K562 (cell line): ENCODE measurements around the gene ZFYVE21. TPM values are rescaled to one million over a fixed set of nuclear protein-coding genes. Genes with fewer than 3 reads are reported as not detected.

Experiments
- BHLHE40 ChIP-seq: IDR thresholded peaks from 2 replicates; pipeline ENCODE4 v1.6.1; 2011; ENCODE audit warnings: low read length, improper control_type of control experiment
- CEBPB ChIP-seq: fragments of 450-650 bp; IDR thresholded peaks from 2 replicates; pipeline ENCODE4 v1.6.1; 2016; ENCODE audit warnings: missing genetic modification characterization, missing compliant biosample characterization
- CEBPG ChIP-seq, 3 experiments: fragments of 200-800 bp in 1 of 3; sonication (Bioruptor generic) in 1 of 3; sonication (generic) in 1 of 3; formaldehyde crosslinking in 1 of 3; IDR thresholded peaks in 2 of 3; conservative IDR thresholded peaks in 1 of 3; 2 replicates each; pipeline versions ENCODE4 v1.6.1 to v1.8.0; 2016 to 2022; ENCODE audit warnings: missing compliant biosample characterization in 2 of 3, missing genetic modification characterization in 2 of 3, mild to moderate bottlenecking in 1 of 3, missing genetic modification reagents in 1 of 3
- ETS2 ChIP-seq: IDR thresholded peaks from 2 replicates; pipeline ENCODE4 v1.6.1; 2016; ENCODE audit warnings: borderline replicate concordance, missing genetic modification characterization, mild to moderate bottlenecking, moderate library complexity, missing compliant biosample characterization; ENCODE audit not compliant: poor library complexity, severe bottlenecking
- L3MBTL2 ChIP-seq: fragments of 450-650 bp; IDR thresholded peaks from 2 replicates; pipeline ENCODE4 v1.6.1; 2016; ENCODE audit warnings: mild to moderate bottlenecking, moderate library complexity
- MEIS2 ChIP-seq: fragments of 450-650 bp; IDR thresholded peaks from 2 replicates; pipeline ENCODE4 v1.6.1; 2014; ENCODE audit warnings: mild to moderate bottlenecking; ENCODE audit not compliant: partially characterized antibody
- MTA3 ChIP-seq: fragments of 450-650 bp; formaldehyde crosslinking; IDR thresholded peaks from 2 replicates; pipeline ENCODE4 v1.6.1; 2017; ENCODE audit warnings: mild to moderate bottlenecking, borderline replicate concordance
- NFYB ChIP-seq: IDR thresholded peaks from 2 replicates; pipeline ENCODE4 v1.6.1; 2011; ENCODE audit warnings: mild to moderate bottlenecking, moderate library complexity; ENCODE audit not compliant: insufficient read length; ENCODE audit errors: extremely low read depth
- ZNF668 ChIP-seq: fragments of 250-450 bp; sonication (Bioruptor Pico); IDR thresholded peaks from 2 replicates; pipeline ENCODE4 v1.8.0; 2022; ENCODE audit warnings: mild to moderate bottlenecking, inconsistent platforms
- polyA plus RNA-seq, 8 experiments: library from polyadenylated mRNA; depleted of rRNA in 4 of 8; stranded (reverse) in 5 of 8; unstranded in 3 of 8; fragments of >200 nt; fragmentation: Nextera tagmentation in 2 of 8; fragmentation: Illumina TruSeq in 1 of 8; extraction: Ambion mirVana in 2 of 8; extraction: Trizol in 1 of 8; gene quantifications; 2 replicates each; pipeline versions ENCODE4 v1.2.1 to v1.2.3, GENCODE V29; 2011 to 2014; ENCODE audit warnings: inconsistent platforms in 1 of 8, missing spikeins in 1 of 8
- total RNA-seq, 7 experiments: library from RNA; depleted of rRNA in 6 of 7; stranded (reverse); fragments of >200 nt in 6 of 7; fragmentation: Illumina TruSeq in 2 of 7; extraction: Trizol in 2 of 7; gene quantifications; 2 replicates each; pipeline versions ENCODE4 v1.2.1 to v1.2.3, GENCODE V29; 2011 to 2021; ENCODE audit warnings: low replicate concordance in 1 of 7
- TF ChIP-seq, protein P1 (sequence below): fragments of 150-350 bp; IDR thresholded peaks from 2 replicates; pipeline ENCODE4 v1.6.1; 2014; ENCODE audit warnings: low read depth, mild to moderate bottlenecking, low read length, borderline replicate concordance
- TF ChIP-seq, protein P2 (sequence below): fragments of 450-650 bp; IDR thresholded peaks from 2 replicates; pipeline ENCODE4 v1.6.1; 2016
- TF ChIP-seq, protein P3 (sequence below): sonication (generic); formaldehyde crosslinking; IDR thresholded peaks from 2 replicates; pipeline ENCODE4 v1.9.0; 2022; ENCODE audit warnings: mild to moderate bottlenecking, missing genetic modification reagents
- TF ChIP-seq, protein P4 (sequence below), 2 experiments: IDR thresholded peaks in 1 of 2; conservative IDR thresholded peaks in 1 of 2; 2 replicates each; pipeline ENCODE4 v1.6.1; 2016; ENCODE audit warnings: low read depth in 2 of 2, mild to moderate bottlenecking in 1 of 2, missing compliant biosample characterization in 1 of 2, missing genetic modification characterization in 1 of 2, moderate library complexity in 1 of 2
- TF ChIP-seq, protein P5 (sequence below): sonication (generic); formaldehyde crosslinking; IDR thresholded peaks from 2 replicates; pipeline ENCODE4 v1.9.0; 2022; ENCODE audit warnings: mild to moderate bottlenecking, missing genetic modification reagents
- TF ChIP-seq, protein P6 (sequence below): fragments of 450-650 bp; IDR thresholded peaks from 2 replicates; pipeline ENCODE4 v1.6.1; 2017; ENCODE audit warnings: mild to moderate bottlenecking, moderate library complexity

ZFYVE21 gene
- total and polyA plus RNA-seq, 9 of the 15 experiments (the other 6 are each of a cell fraction or from before 2014, with no cell fraction given): 0.90 to 23.1 (median 15.6) TPM

DNA sequence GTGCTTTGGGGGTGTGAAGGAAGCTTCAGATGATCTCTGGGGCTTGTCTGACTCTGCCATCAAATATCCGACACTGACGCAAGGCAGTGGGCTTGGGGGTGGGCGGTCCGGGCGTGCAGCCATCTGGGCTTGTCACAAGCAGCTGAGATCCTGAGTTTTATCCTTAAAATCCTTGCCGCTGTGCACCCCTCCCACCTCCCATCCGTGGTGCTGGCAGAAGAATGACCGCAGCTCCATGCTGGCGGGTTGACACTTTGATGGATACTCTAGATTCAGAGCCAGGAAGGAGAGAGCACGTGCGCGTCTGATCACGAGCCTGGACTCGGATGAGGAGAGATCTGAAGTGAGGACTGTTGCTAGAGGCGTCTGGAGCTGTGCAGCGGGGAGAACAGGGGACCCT is 3.0 kb downstream of the ZFYVE21 start (continued):
- TF ChIP-seq, protein P1, sequence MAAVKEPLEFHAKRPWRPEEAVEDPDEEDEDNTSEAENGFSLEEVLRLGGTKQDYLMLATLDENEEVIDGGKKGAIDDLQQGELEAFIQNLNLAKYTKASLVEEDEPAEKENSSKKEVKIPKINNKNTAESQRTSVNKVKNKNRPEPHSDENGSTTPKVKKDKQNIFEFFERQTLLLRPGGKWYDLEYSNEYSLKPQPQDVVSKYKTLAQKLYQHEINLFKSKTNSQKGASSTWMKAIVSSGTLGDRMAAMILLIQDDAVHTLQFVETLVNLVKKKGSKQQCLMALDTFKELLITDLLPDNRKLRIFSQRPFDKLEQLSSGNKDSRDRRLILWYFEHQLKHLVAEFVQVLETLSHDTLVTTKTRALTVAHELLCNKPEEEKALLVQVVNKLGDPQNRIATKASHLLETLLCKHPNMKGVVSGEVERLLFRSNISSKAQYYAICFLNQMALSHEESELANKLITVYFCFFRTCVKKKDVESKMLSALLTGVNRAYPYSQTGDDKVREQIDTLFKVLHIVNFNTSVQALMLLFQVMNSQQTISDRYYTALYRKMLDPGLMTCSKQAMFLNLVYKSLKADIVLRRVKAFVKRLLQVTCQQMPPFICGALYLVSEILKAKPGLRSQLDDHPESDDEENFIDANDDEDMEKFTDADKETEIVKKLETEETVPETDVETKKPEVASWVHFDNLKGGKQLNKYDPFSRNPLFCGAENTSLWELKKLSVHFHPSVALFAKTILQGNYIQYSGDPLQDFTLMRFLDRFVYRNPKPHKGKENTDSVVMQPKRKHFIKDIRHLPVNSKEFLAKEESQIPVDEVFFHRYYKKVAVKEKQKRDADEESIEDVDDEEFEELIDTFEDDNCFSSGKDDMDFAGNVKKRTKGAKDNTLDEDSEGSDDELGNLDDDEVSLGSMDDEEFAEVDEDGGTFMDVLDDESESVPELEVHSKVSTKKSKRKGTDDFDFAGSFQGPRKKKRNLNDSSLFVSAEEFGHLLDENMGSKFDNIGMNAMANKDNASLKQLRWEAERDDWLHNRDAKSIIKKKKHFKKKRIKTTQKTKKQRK: no peak
- TF ChIP-seq ETS2 (tag): no peak
- TF ChIP-seq MEIS2: peak; percentile 80
- no peak for TF ChIP-seq CEBPB (tag)
- TF ChIP-seq, protein P2, sequence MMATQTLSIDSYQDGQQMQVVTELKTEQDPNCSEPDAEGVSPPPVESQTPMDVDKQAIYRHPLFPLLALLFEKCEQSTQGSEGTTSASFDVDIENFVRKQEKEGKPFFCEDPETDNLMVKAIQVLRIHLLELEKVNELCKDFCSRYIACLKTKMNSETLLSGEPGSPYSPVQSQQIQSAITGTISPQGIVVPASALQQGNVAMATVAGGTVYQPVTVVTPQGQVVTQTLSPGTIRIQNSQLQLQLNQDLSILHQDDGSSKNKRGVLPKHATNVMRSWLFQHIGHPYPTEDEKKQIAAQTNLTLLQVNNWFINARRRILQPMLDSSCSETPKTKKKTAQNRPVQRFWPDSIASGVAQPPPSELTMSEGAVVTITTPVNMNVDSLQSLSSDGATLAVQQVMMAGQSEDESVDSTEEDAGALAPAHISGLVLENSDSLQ: peak; percentile 33; the same call in 1 of the 2 replicates
- TF ChIP-seq BHLHE40: peak; percentile 83
- TF ChIP-seq MTA3: no peak
- TF ChIP-seq, protein P3, sequence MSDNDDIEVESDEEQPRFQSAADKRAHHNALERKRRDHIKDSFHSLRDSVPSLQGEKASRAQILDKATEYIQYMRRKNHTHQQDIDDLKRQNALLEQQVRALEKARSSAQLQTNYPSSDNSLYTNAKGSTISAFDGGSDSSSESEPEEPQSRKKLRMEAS (CRISPR knock-in tag): peak; percentile 21; the same call in 1 of the 2 replicates
- TF ChIP-seq, protein P4, sequence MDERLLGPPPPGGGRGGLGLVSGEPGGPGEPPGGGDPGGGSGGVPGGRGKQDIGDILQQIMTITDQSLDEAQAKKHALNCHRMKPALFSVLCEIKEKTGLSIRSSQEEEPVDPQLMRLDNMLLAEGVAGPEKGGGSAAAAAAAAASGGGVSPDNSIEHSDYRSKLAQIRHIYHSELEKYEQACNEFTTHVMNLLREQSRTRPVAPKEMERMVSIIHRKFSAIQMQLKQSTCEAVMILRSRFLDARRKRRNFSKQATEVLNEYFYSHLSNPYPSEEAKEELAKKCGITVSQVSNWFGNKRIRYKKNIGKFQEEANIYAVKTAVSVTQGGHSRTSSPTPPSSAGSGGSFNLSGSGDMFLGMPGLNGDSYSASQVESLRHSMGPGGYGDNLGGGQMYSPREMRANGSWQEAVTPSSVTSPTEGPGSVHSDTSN (CRISPR knock-in tag; IDR thresholded peaks at IDR 0.05; ENCODE audit: low read depth): no peak
- TF ChIP-seq, protein P4 (tag; conservative IDR thresholded peaks at IDR 0.05; ENCODE audit: low read depth): peak; percentile 80
- no peak for TF ChIP-seq ZNF668 (CRISPR knock-in tag)
- peak; percentile 40 for TF ChIP-seq L3MBTL2
- no peak for TF ChIP-seq NFYB
- no peak for TF ChIP-seq CEBPG (CRISPR knock-in tag; IDR thresholded peaks at IDR 0.05)
- no peak for TF ChIP-seq CEBPG (tag; conservative IDR thresholded peaks at IDR 0.05 in 1 of 2, IDR thresholded peaks at IDR 0.05 in 1 of 2)
- TF ChIP-seq, protein P5, sequence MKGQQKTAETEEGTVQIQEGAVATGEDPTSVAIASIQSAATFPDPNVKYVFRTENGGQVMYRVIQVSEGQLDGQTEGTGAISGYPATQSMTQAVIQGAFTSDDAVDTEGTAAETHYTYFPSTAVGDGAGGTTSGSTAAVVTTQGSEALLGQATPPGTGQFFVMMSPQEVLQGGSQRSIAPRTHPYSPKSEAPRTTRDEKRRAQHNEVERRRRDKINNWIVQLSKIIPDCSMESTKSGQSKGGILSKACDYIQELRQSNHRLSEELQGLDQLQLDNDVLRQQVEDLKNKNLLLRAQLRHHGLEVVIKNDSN (CRISPR knock-in tag): 0 out of 2 replicates have a peak, but pooled peaks have one; percentile 24
- TF ChIP-seq, protein P6, sequence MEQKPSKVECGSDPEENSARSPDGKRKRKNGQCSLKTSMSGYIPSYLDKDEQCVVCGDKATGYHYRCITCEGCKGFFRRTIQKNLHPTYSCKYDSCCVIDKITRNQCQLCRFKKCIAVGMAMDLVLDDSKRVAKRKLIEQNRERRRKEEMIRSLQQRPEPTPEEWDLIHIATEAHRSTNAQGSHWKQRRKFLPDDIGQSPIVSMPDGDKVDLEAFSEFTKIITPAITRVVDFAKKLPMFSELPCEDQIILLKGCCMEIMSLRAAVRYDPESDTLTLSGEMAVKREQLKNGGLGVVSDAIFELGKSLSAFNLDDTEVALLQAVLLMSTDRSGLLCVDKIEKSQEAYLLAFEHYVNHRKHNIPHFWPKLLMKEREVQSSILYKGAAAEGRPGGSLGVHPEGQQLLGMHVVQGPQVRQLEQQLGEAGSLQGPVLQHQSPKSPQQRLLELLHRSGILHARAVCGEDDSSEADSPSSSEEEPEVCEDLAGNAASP: no peak
